ENCODE data around the gene FOLR2.
"Not testable (repeated sequence)": the region's sequence is repeated elsewhere in the genome, so short reads cannot be mapped to it uniquely, and the experiment has no call there.

FOLR2 gene

GRCh38 chr11:72174302-72175070 lies 42.1 kb upstream of the FOLR2 start:
- Histone ChIP-seq H3K79me1 (ENCODE audit: low read length) (no peaks in the 10 kb centered on the region), H3K4me1 (ENCODE audit: control insufficient read depth, low read depth, low read length) (no peaks in the 10 kb centered on the region), H2AK5ac (ENCODE audit: low read length) (no peak overlapping the region), H3K18ac (ENCODE audit: low read length) (no peak overlapping the region), H2BK5ac (ENCODE audit: low read length) (no peak overlapping the region), H4K5ac (ENCODE audit: low read length) (no peak overlapping the region), H3K27ac (ENCODE audit: low read depth, low read length) (no peak overlapping the region), H2BK15ac (replicated peaks; ENCODE audit: low read depth) (no peak overlapping the region), H3K4me3 (ENCODE audit: low read length) (no peak overlapping the region), H3K79me2 (ENCODE audit: control insufficient read depth, insufficient read depth, low read length) (no peaks in the 10 kb centered on the region), H4K8ac (ENCODE audit: low read depth, low read length) (no peak overlapping the region), H3K4me2 (ENCODE audit: low read length) (no peak overlapping the region), H3K56ac (ENCODE audit: low read length) (no peak overlapping the region), H3K36me3 (ENCODE audit: control insufficient read depth, insufficient read depth, low read length) (no peaks in the 10 kb centered on the region), H3K9ac (ENCODE audit: low read length) (no peak overlapping the region), H3K4ac (ENCODE audit: low read depth, low read length) (no peak overlapping the region), H3K23ac (ENCODE audit: low read length) (no peak overlapping the region), H3K27me3 (ENCODE audit: insufficient read depth, low read length, poor library complexity) (no peaks in the 10 kb centered on the region), H2BK120ac (ENCODE audit: low read depth, low read length) (no peak overlapping the region)
- no CpG with 5 or more reads among the region's 8 CpGs for WGBS (ENCODE audit: extremely low coverage, insufficient coverage, low lambda C conversion rate)
- no peak for DNase-seq

DNA sequence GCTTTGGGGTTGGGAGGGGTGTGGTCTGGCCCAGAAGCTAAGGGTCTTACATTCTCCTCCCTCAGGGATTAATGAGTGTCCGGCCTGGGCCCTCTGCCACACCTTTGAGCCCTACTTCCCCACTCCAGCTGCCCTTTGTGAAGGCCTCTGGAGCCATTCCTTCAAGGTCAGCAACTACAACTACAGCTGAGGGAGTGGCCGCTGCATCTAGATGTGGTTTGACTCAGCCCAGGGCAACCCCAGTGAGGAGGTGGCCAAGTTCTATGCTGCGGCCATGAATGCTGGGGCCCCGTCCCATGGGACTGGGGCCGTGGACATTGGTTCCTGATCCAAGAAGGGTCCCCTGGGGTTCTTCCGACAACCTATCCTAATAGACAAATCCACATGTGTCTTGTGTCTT lies 38.9 kb upstream of the FOLR2 start:
- H3K4me2 ChIP-seq (ENCODE audit: low read length): no peak overlapping the region
- DNase-seq: no peak
- no peaks in the 10 kb centered on the region for H3K27me3 ChIP-seq (ENCODE audit: insufficient read depth, low read length, poor library complexity)
- no peak overlapping the region for H2BK120ac ChIP-seq (ENCODE audit: low read depth, low read length)
- WGBS (ENCODE audit: extremely low coverage, insufficient coverage, low lambda C conversion rate): no CpG with 5 or more reads among the region's 6 CpGs
- H3K79me2 ChIP-seq (ENCODE audit: control insufficient read depth, insufficient read depth, low read length): no peaks in the 10 kb centered on the region
- no peak overlapping the region for H3K4ac ChIP-seq (ENCODE audit: low read depth, low read length)
- no peaks in the 10 kb centered on the region for H3K4me1 ChIP-seq (ENCODE audit: control insufficient read depth, low read depth, low read length)
- no peak overlapping the region for H3K18ac ChIP-seq (ENCODE audit: low read length)
- no peak overlapping the region for H2BK5ac ChIP-seq (ENCODE audit: low read length)
- no peaks in the 10 kb centered on the region for H3K36me3 ChIP-seq (ENCODE audit: control insufficient read depth, insufficient read depth, low read length)
- H3K56ac ChIP-seq (ENCODE audit: low read length): no peak overlapping the region
- no peak overlapping the region for H4K8ac ChIP-seq (ENCODE audit: low read depth, low read length)
- no peak overlapping the region for H3K27ac ChIP-seq (ENCODE audit: low read depth, low read length)
- H4K5ac ChIP-seq (ENCODE audit: low read length): no peak overlapping the region
- no peak overlapping the region for H3K4me3 ChIP-seq (ENCODE audit: low read length)
- no peak overlapping the region for H2AK5ac ChIP-seq (ENCODE audit: low read length)
- no peak overlapping the region for H3K9ac ChIP-seq (ENCODE audit: low read length)
- H3K23ac ChIP-seq (ENCODE audit: low read length): no peak overlapping the region
- no peak overlapping the region for H2BK15ac ChIP-seq (replicated peaks; ENCODE audit: low read depth)
- H3K79me1 ChIP-seq (ENCODE audit: low read length): no peaks in the 10 kb centered on the region

GRCh38 chr11:72179049-72179803 lies 37.4 kb upstream of the FOLR2 start:
- no peak overlapping the region for H3K9ac ChIP-seq (ENCODE audit: low read length)
- no peak overlapping the region for H3K18ac ChIP-seq (ENCODE audit: low read length)
- no CpG with 5 or more reads among the region's 7 CpGs for WGBS (ENCODE audit: extremely low coverage, insufficient coverage, low lambda C conversion rate)

GRCh38 chr11:72179804-72180396 lies 36.7 kb upstream of the FOLR2 start:
- H3K4me3 ChIP-seq (ENCODE audit: low read length): no peak overlapping the region
- H3K23ac ChIP-seq (ENCODE audit: low read length): no peak overlapping the region
- H2AK5ac ChIP-seq (ENCODE audit: low read length): no peak overlapping the region
- no peaks in the 10 kb centered on the region for H3K36me3 ChIP-seq (ENCODE audit: control insufficient read depth, insufficient read depth, low read length)
- no peaks in the 10 kb centered on the region for H3K79me1 ChIP-seq (ENCODE audit: low read length)
- no peak overlapping the region for H3K56ac ChIP-seq (ENCODE audit: low read length)
- H3K27me3 ChIP-seq (ENCODE audit: insufficient read depth, low read length, poor library complexity): no peaks in the 10 kb centered on the region
- H4K5ac ChIP-seq (ENCODE audit: low read length): no peak overlapping the region
- H2BK120ac ChIP-seq (ENCODE audit: low read depth, low read length): no peak overlapping the region
- H3K9ac ChIP-seq (ENCODE audit: low read length): no peak overlapping the region
- no peak overlapping the region for H2BK5ac ChIP-seq (ENCODE audit: low read length)
- DNase-seq: no peak
- WGBS (ENCODE audit: extremely low coverage, insufficient coverage, low lambda C conversion rate): no CpG with 5 or more reads among the region's 4 CpGs
- no peak overlapping the region for H3K4ac ChIP-seq (ENCODE audit: low read depth, low read length)
- no peak overlapping the region for H3K4me2 ChIP-seq (ENCODE audit: low read length)
- no peak overlapping the region for H3K27ac ChIP-seq (ENCODE audit: low read depth, low read length)
- no peaks in the 10 kb centered on the region for H3K4me1 ChIP-seq (ENCODE audit: control insufficient read depth, low read depth, low read length)
- H4K8ac ChIP-seq (ENCODE audit: low read depth, low read length): no peak overlapping the region
- no peaks in the 10 kb centered on the region for H3K79me2 ChIP-seq (ENCODE audit: control insufficient read depth, insufficient read depth, low read length)
- H3K18ac ChIP-seq (ENCODE audit: low read length): no peak overlapping the region
- H2BK15ac ChIP-seq (replicated peaks; ENCODE audit: low read depth): no peak overlapping the region

More at GRCh38 chr11:72179049-72179803, 37.4 kb upstream of the FOLR2 start:
- no peak for DNase-seq
- Histone ChIP-seq H4K8ac (ENCODE audit: low read depth, low read length) (no peak overlapping the region), H4K5ac (ENCODE audit: low read length) (no peak overlapping the region), H3K27me3 (ENCODE audit: insufficient read depth, low read length, poor library complexity) (no peaks in the 10 kb centered on the region), H2AK5ac (ENCODE audit: low read length) (no peak overlapping the region), H3K4me2 (ENCODE audit: low read length) (no peak overlapping the region), H3K4me3 (ENCODE audit: low read length) (no peak overlapping the region), H3K79me2 (ENCODE audit: control insufficient read depth, insufficient read depth, low read length) (no peaks in the 10 kb centered on the region), H3K4me1 (ENCODE audit: control insufficient read depth, low read depth, low read length) (no peaks in the 10 kb centered on the region), H3K23ac (ENCODE audit: low read length) (no peak overlapping the region), H3K36me3 (ENCODE audit: control insufficient read depth, insufficient read depth, low read length) (no peaks in the 10 kb centered on the region), H3K27ac (ENCODE audit: low read depth, low read length) (no peak overlapping the region), H3K4ac (ENCODE audit: low read depth, low read length) (no peak overlapping the region), H2BK15ac (replicated peaks; ENCODE audit: low read depth) (no peak overlapping the region), H2BK120ac (ENCODE audit: low read depth, low read length) (no peak overlapping the region), H3K56ac (ENCODE audit: low read length) (no peak overlapping the region), H2BK5ac (ENCODE audit: low read length) (no peak overlapping the region), H3K79me1 (ENCODE audit: low read length) (no peaks in the 10 kb centered on the region)

GRCh38 chr11:72180892-72181552 lies 35.6 kb upstream of the FOLR2 start:
- not testable (repeated sequence) for H3K79me2 ChIP-seq (ENCODE audit: control insufficient read depth, insufficient read depth, low read length); H4K8ac ChIP-seq (ENCODE audit: low read depth, low read length); H3K4me2 ChIP-seq (ENCODE audit: low read length); DNase-seq; H2BK15ac ChIP-seq (replicated peaks; ENCODE audit: low read depth); H3K4ac ChIP-seq (ENCODE audit: low read depth, low read length); H3K27ac ChIP-seq (ENCODE audit: low read depth, low read length); H3K79me1 ChIP-seq (ENCODE audit: low read length); H3K23ac ChIP-seq (ENCODE audit: low read length); H3K4me1 ChIP-seq (ENCODE audit: control insufficient read depth, low read depth, low read length); H2BK120ac ChIP-seq (ENCODE audit: low read depth, low read length); H3K4me3 ChIP-seq (ENCODE audit: low read length); H3K18ac ChIP-seq (ENCODE audit: low read length); H3K36me3 ChIP-seq (ENCODE audit: control insufficient read depth, insufficient read depth, low read length); H2BK5ac ChIP-seq (ENCODE audit: low read length); H2AK5ac ChIP-seq (ENCODE audit: low read length); H3K9ac ChIP-seq (ENCODE audit: low read length); H3K56ac ChIP-seq (ENCODE audit: low read length); H4K5ac ChIP-seq (ENCODE audit: low read length); H3K27me3 ChIP-seq (ENCODE audit: insufficient read depth, low read length, poor library complexity)
- WGBS (ENCODE audit: extremely low coverage, insufficient coverage, low lambda C conversion rate): no CpG with 5 or more reads among the region's 7 CpGs
